HepG2 (cell line): Measurements from ENCODE around the gene HRG. TPM values are rescaled to one million over a fixed set of nuclear protein-coding genes. Genes with fewer than 3 reads are reported as not detected.

Experiments used
- ARNT2 ChIP-seq: sonication (generic); formaldehyde crosslinking; IDR thresholded peaks from 2 replicates; pipeline ENCODE4 v1.8.0; 2022; ENCODE audit warnings: mild to moderate bottlenecking, low read depth, missing genetic modification reagents, moderate library complexity
- CREB1 ChIP-seq, 2 experiments: fragments of 450-650 bp in 1 of 2; IDR thresholded peaks; 2 replicates each; pipeline ENCODE4 v1.6.1; 2016 to 2017; ENCODE audit warnings: control low read depth in 1 of 2, mild to moderate bottlenecking in 1 of 2, missing compliant biosample characterization in 1 of 2, missing genetic modification characterization in 1 of 2
- GLI4 ChIP-seq: sonication (generic); formaldehyde crosslinking; IDR thresholded peaks from 2 replicates; pipeline ENCODE4 v1.5.1; 2020; ENCODE audit warnings: missing genetic modification reagents, mild to moderate bottlenecking, moderate library complexity, borderline replicate concordance
- HHEX ChIP-seq: IDR thresholded peaks from 2 replicates; pipeline ENCODE4 v1.6.1; 2016; ENCODE audit warnings: control low read depth
- HNRNPK ChIP-seq: fragments of 200-400 bp; formaldehyde crosslinking; IDR thresholded peaks from 2 replicates; pipeline ENCODE4 v1.6.1; 2018; ENCODE audit warnings: low read length, low read depth, moderate library complexity, mild to moderate bottlenecking; ENCODE audit not compliant: poor library complexity, severe bottlenecking
- HOXA9 ChIP-seq: sonication (generic); formaldehyde crosslinking; IDR thresholded peaks from 2 replicates; pipeline ENCODE4 v1.8.1; 2022; ENCODE audit warnings: missing genetic modification reagents, mild to moderate bottlenecking, moderate library complexity, borderline replicate concordance
- MAFG ChIP-seq: sonication (generic); formaldehyde crosslinking; IDR thresholded peaks from 2 replicates; pipeline ENCODE4 v1.5.1; 2020; ENCODE audit warnings: mild to moderate bottlenecking, missing genetic modification reagents
- MXI1 ChIP-seq: IDR thresholded peaks from 3 replicates; pipeline ENCODE4 v1.6.1; 2012; ENCODE audit warnings: low read depth, low read length, inconsistent platforms, borderline replicate concordance
- SP140L ChIP-seq: sonication (generic); formaldehyde crosslinking; IDR thresholded peaks from 2 replicates; pipeline ENCODE4 v1.4.0; 2020; ENCODE audit warnings: missing genetic modification reagents, borderline replicate concordance
- ZNF138 ChIP-seq: sonication (generic); formaldehyde crosslinking; IDR thresholded peaks from 2 replicates; pipeline ENCODE4 v1.5.0; 2020; ENCODE audit warnings: mild to moderate bottlenecking, low read depth, missing genetic modification reagents
- ZNF292 ChIP-seq: sonication (generic); formaldehyde crosslinking; IDR thresholded peaks from 2 replicates; pipeline ENCODE4 v1.8.1; 2022; ENCODE audit warnings: mild to moderate bottlenecking, low read depth, missing genetic modification reagents, borderline replicate concordance
- ZNF367 ChIP-seq: sonication (generic); formaldehyde crosslinking; IDR thresholded peaks from 2 replicates; pipeline ENCODE4 v1.4.0; 2020; ENCODE audit warnings: missing genetic modification reagents, borderline replicate concordance
- ZNF382 ChIP-seq: sonication (generic); formaldehyde crosslinking; IDR thresholded peaks from 2 replicates; pipeline ENCODE4 v1.5.0; 2020; ENCODE audit warnings: missing genetic modification reagents, mild to moderate bottlenecking, borderline replicate concordance
- ZNF451 ChIP-seq: sonication (generic); formaldehyde crosslinking; IDR thresholded peaks from 2 replicates; pipeline ENCODE4 v1.5.0; 2020; ENCODE audit warnings: mild to moderate bottlenecking, missing genetic modification reagents
- ZNF484 ChIP-seq: sonication (generic); formaldehyde crosslinking; IDR thresholded peaks from 2 replicates; pipeline ENCODE4 v1.5.1; 2020; ENCODE audit warnings: mild to moderate bottlenecking, low read depth, missing genetic modification reagents, borderline replicate concordance
- ZNF569 ChIP-seq: sonication (generic); formaldehyde crosslinking; IDR thresholded peaks from 2 replicates; pipeline ENCODE4 v1.5.0; 2020; ENCODE audit warnings: mild to moderate bottlenecking, missing genetic modification reagents, moderate library complexity, borderline replicate concordance
- ZNF772 ChIP-seq: sonication (generic); formaldehyde crosslinking; IDR thresholded peaks from 2 replicates; pipeline ENCODE4 v1.5.0; 2020; ENCODE audit warnings: mild to moderate bottlenecking, missing genetic modification reagents
- ZNF780A ChIP-seq: sonication (generic); formaldehyde crosslinking; IDR thresholded peaks from 2 replicates; pipeline ENCODE4 v1.8.0; 2022; ENCODE audit warnings: mild to moderate bottlenecking, missing genetic modification reagents, moderate library complexity
- ZNF839 ChIP-seq: sonication (generic); formaldehyde crosslinking; IDR thresholded peaks from 2 replicates; pipeline ENCODE4 v1.4.0; 2020; ENCODE audit warnings: missing genetic modification reagents, mild to moderate bottlenecking, borderline replicate concordance
- ZSCAN21 ChIP-seq: sonication (generic); formaldehyde crosslinking; IDR thresholded peaks from 2 replicates; pipeline ENCODE4 v1.8.0; 2022; ENCODE audit warnings: mild to moderate bottlenecking, missing genetic modification reagents, moderate library complexity, borderline replicate concordance
- ZSCAN31 ChIP-seq: sonication (generic); formaldehyde crosslinking; IDR thresholded peaks from 2 replicates; pipeline ENCODE4 v1.5.0; 2020; ENCODE audit warnings: low read depth, mild to moderate bottlenecking, missing genetic modification reagents
- polyA plus RNA-seq, 8 experiments: library from polyadenylated mRNA; depleted of rRNA in 3 of 8; stranded (reverse) in 7 of 8; unstranded in 1 of 8; fragments of >200 nt; fragmentation: Illumina TruSeq in 4 of 8; extraction: Trizol in 4 of 8; gene quantifications; 2 replicates each; pipeline versions ENCODE4 v1.2.1 to v1.2.3, GENCODE V29; 2011 to 2016; ENCODE audit warnings: low read depth in 4 of 8, missing spikeins in 1 of 8, mixed read lengths in 1 of 8; ENCODE audit not compliant: insufficient read depth in 1 of 8
- total RNA-seq, 5 experiments: library from RNA; depleted of rRNA; stranded (reverse); fragments of >200 nt; fragmentation: Illumina TruSeq; extraction: Trizol; gene quantifications; 2 replicates each; pipeline ENCODE4 v1.2.3, GENCODE V29; 2016; ENCODE audit warnings: low read depth in 1 of 5
- TF ChIP-seq, protein P1 (sequence below): sonication (generic); formaldehyde crosslinking; conservative IDR thresholded peaks from 2 replicates; pipeline ENCODE4 v1.8.0; 2022; ENCODE audit warnings: mild to moderate bottlenecking, moderate library complexity, missing genetic modification reagents
- TF ChIP-seq, protein P2 (sequence below): sonication (generic); formaldehyde crosslinking; IDR thresholded peaks from 2 replicates; pipeline ENCODE4 v1.4.0; 2020; ENCODE audit warnings: mild to moderate bottlenecking, missing genetic modification reagents

HRG gene
- total and polyA plus RNA-seq, 2 of the 13 experiments (the other 11 are each of a cell fraction or from before 2014, with no cell fraction given): 0.09 to 0.11 TPM

DNA sequence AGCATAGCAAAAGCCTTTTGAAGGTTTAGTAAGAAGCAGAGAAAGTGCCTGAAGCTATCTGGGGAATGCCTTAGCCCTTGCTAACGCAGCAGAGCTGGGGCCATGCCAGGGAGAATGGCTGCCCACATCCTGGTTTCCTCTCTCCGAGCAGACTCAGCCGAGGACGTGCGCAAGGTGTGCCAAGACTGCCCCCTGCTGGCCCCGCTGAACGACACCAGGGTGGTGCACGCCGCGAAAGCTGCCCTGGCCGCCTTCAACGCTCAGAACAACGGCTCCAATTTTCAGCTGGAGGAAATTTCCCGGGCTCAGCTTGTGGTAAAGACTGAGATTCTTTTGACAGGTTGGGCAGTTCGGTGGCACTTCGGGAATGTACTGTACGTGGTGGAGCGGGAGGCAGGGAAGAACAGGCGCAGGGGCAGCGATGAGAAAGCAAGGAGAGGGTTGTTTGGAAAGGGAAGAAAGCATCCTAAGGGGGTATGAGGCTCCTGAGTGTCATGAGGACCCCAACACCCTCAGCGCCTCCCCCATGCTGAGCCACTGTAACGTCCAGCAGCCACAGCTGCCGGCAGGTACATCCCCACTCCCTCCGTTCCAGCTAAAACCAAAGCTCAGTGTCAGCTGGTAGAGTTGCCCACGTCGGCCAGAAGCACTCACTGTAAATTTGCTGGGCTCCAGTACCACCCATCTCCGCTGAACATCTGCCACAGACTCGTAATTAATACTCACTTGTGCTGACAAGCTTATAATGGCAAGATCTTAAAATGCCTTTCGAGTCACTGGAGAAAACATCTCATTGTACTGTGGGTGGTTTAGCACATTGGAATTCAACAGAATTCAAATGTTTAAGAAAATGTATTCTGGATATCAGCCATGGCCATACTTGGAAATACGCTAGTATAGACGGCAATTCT lies 48.5 kb upstream of the HRG start (continued):
- TF ChIP-seq ZNF367 (CRISPR knock-in tag) (no peak), ZNF772 (CRISPR knock-in tag) (no peak), ZNF484 (CRISPR knock-in tag) (no peak), GLI4 (CRISPR knock-in tag) (no peak), ZNF451 (CRISPR knock-in tag) (no peak; the same call in 1 of the 2 replicates), ZSCAN21 (CRISPR knock-in tag) (peak; percentile 64; the same call in 1 of the 2 replicates), ARNT2 (CRISPR knock-in tag) (peak; percentile 85), HOXA9 (CRISPR knock-in tag) (no peak), CREB1 (IDR thresholded peaks at IDR 0.05) (no peak), CREB1 (CRISPR knock-in tag; IDR thresholded peaks at IDR 0.05) (no peak), ZSCAN31 (CRISPR knock-in tag) (no peak), MAFG (CRISPR knock-in tag) (no peak), HNRNPK (no peak), ZNF569 (CRISPR knock-in tag) (no peak), MXI1 (0 out of 3 replicates have a peak, but pooled peaks have one; percentile 45), ZNF292 (CRISPR knock-in tag) (no peak), ZNF138 (CRISPR knock-in tag) (no peak), ZNF839 (CRISPR knock-in tag) (no peak), ZNF780A (0 out of 2 replicates have a peak, but pooled peaks have one; percentile 58), ZNF382 (CRISPR knock-in tag) (no peak), HHEX (CRISPR knock-in tag) (no peak), SP140L (CRISPR knock-in tag) (no peak)
- TF ChIP-seq, protein P1, sequence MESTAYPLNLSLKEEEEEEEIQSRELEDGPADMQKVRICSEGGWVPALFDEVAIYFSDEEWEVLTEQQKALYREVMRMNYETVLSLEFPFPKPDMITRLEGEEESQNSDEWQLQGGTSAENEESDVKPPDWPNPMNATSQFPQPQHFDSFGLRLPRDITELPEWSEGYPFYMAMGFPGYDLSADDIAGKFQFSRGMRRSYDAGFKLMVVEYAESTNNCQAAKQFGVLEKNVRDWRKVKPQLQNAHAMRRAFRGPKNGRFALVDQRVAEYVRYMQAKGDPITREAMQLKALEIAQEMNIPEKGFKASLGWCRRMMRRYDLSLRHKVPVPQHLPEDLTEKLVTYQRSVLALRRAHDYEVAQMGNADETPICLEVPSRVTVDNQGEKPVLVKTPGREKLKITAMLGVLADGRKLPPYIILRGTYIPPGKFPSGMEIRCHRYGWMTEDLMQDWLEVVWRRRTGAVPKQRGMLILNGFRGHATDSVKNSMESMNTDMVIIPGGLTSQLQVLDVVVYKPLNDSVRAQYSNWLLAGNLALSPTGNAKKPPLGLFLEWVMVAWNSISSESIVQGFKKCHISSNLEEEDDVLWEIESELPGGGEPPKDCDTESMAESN: peak; percentile 74; the same call in 1 of the 2 replicates
- TF ChIP-seq, protein P2, sequence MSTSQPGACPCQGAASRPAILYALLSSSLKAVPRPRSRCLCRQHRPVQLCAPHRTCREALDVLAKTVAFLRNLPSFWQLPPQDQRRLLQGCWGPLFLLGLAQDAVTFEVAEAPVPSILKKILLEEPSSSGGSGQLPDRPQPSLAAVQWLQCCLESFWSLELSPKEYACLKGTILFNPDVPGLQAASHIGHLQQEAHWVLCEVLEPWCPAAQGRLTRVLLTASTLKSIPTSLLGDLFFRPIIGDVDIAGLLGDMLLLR (CRISPR knock-in tag): no peak
